Measurements from ENCODE around the gene SCAMP2. TPM values are rescaled to one million over a fixed set of nuclear protein-coding genes. Genes with fewer than 3 reads are reported as not detected.

SCAMP2 gene
- total and polyA plus RNA-seq, 10 of the 15 experiments (the other 5 are each of a cell fraction or from before 2014, with no cell fraction given) = 10.9 to 158 (median 99.6) TPM

DNA sequence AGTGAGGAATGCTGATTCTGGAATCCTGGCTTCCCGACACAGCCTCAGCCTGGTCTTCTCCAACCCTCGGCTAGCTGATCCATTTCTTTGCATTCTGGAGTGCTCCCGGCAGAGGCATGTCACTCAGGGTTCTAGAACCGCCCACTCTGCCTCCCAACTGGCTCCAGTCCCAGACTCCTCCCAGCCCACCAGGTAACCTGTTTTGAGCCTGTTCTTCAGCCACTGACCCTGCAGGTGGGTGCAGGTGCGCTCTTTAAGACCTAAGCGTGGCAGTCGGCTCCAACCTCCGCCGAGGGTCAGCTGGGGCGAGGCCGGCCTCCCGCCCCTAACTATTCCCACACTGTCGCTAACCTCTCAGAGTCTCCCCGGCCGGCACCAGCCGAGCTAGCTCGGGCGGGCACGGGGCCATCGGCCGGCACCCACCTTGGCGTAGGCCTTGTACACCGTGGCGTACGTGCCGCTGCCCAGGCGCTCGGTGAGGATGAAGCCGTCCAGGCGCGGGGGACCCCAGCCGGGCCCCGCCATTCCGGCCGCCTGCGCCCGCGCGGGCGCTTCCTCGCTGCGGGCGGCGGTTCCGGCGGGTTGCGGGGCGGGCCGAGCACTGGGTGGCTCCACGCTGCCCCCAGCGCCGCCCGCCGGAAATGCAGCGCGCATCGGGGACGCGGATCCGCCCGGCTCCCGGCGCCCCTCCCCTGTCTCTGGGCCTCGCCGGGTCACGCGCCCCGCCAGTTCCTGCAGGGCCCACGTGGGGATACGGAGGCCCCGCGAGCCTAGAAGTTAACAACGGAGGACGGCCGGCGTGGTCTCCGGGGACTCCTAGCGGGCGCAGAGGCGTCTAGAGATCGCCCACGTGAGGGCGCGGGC, 30.4 kb downstream of the SCAMP2 start, which contains the start of gene ULK3 (continued):
- TF ChIP-seq, protein P1, sequence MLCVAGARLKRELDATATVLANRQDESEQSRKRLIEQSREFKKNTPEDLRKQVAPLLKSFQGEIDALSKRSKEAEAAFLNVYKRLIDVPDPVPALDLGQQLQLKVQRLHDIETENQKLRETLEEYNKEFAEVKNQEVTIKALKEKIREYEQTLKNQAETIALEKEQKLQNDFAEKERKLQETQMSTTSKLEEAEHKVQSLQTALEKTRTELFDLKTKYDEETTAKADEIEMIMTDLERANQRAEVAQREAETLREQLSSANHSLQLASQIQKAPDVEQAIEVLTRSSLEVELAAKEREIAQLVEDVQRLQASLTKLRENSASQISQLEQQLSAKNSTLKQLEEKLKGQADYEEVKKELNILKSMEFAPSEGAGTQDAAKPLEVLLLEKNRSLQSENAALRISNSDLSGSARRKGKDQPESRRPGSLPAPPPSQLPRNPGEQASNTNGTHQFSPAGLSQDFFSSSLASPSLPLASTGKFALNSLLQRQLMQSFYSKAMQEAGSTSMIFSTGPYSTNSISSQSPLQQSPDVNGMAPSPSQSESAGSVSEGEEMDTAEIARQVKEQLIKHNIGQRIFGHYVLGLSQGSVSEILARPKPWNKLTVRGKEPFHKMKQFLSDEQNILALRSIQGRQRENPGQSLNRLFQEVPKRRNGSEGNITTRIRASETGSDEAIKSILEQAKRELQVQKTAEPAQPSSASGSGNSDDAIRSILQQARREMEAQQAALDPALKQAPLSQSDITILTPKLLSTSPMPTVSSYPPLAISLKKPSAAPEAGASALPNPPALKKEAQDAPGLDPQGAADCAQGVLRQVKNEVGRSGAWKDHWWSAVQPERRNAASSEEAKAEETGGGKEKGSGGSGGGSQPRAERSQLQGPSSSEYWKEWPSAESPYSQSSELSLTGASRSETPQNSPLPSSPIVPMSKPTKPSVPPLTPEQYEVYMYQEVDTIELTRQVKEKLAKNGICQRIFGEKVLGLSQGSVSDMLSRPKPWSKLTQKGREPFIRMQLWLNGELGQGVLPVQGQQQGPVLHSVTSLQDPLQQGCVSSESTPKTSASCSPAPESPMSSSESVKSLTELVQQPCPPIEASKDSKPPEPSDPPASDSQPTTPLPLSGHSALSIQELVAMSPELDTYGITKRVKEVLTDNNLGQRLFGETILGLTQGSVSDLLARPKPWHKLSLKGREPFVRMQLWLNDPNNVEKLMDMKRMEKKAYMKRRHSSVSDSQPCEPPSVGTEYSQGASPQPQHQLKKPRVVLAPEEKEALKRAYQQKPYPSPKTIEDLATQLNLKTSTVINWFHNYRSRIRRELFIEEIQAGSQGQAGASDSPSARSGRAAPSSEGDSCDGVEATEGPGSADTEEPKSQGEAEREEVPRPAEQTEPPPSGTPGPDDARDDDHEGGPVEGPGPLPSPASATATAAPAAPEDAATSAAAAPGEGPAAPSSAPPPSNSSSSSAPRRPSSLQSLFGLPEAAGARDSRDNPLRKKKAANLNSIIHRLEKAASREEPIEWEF (IDR thresholded peaks at IDR 0.05; ENCODE audit: insufficient replicate concordance, low read depth, low read length) = no peak
- TF ChIP-seq RB1 (IDR thresholded peaks at IDR 0.05; ENCODE audit: borderline replicate concordance) (peak; percentile 89), POLR2AphosphoS5 (IDR thresholded peaks at IDR 0.05; ENCODE audit: low read length) (no peak; the same call in 1 of the 2 replicates), RBBP5 (conservative IDR thresholded peaks at IDR 0.05) (no peak), SMC3 (IDR thresholded peaks at IDR 0.05; ENCODE audit: borderline replicate concordance, low read length) (peak; percentile 28; the same call in 1 of the 2 replicates), EGR1 (IDR thresholded peaks at IDR 0.05; ENCODE audit: borderline replicate concordance in 1 of 2, low read depth in 2 of 2, low read length in 2 of 2) (peak in 1 of 2 experiments; percentile 95; a peak in 2 of 3 replicates), HDAC6 (IDR thresholded peaks at IDR 0.05; ENCODE audit: unreplicated experiment) (no peak), CBX5 (IDR thresholded peaks at IDR 0.05; ENCODE audit: low read depth) (no peak), RAD21 (IDR thresholded peaks at IDR 0.05; ENCODE audit: insufficient read depth, low read depth, low read length) (peak; percentile 26), SIN3A (IDR thresholded peaks at IDR 0.05; ENCODE audit: low read depth, low read length) (peak; percentile 88), FOS (IDR thresholded peaks at IDR 0.05; ENCODE audit: borderline replicate concordance, extremely low read depth, insufficient read length) (no peak), JUND (IDR thresholded peaks at IDR 0.05; ENCODE audit: low read depth, low read length) (no peak), RAD51 (IDR thresholded peaks at IDR 0.05) (peak; percentile 91), TAF1 (IDR thresholded peaks at IDR 0.05; ENCODE audit: borderline replicate concordance, low read depth, low read length) (no peak; the same call in 1 of the 2 replicates), NFIC (IDR thresholded peaks at IDR 0.05; ENCODE audit: low read depth, low read length) (no peak), ZNF207 (IDR thresholded peaks at IDR 0.05; ENCODE audit: borderline replicate concordance) (0 out of 2 replicates have a peak, but pooled peaks have one; percentile 53), TCF3 (IDR thresholded peaks at IDR 0.05; ENCODE audit: borderline replicate concordance, insufficient read depth, low read depth, low read length) (no peak)
- TF ChIP-seq, protein P2, sequence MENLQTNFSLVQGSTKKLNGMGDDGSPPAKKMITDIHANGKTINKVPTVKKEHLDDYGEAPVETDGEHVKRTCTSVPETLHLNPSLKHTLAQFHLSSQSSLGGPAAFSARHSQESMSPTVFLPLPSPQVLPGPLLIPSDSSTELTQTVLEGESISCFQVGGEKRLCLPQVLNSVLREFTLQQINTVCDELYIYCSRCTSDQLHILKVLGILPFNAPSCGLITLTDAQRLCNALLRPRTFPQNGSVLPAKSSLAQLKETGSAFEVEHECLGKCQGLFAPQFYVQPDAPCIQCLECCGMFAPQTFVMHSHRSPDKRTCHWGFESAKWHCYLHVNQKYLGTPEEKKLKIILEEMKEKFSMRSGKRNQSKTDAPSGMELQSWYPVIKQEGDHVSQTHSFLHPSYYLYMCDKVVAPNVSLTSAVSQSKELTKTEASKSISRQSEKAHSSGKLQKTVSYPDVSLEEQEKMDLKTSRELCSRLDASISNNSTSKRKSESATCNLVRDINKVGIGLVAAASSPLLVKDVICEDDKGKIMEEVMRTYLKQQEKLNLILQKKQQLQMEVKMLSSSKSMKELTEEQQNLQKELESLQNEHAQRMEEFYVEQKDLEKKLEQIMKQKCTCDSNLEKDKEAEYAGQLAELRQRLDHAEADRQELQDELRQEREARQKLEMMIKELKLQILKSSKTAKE (IDR thresholded peaks at IDR 0.05; ENCODE audit: low read depth, poor library complexity, severe bottlenecking) = no peak
- TF ChIP-seq, protein P3, sequence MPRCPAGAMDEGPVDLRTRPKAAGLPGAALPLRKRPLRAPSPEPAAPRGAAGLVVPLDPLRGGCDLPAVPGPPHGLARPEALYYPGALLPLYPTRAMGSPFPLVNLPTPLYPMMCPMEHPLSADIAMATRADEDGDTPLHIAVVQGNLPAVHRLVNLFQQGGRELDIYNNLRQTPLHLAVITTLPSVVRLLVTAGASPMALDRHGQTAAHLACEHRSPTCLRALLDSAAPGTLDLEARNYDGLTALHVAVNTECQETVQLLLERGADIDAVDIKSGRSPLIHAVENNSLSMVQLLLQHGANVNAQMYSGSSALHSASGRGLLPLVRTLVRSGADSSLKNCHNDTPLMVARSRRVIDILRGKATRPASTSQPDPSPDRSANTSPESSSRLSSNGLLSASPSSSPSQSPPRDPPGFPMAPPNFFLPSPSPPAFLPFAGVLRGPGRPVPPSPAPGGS (IDR thresholded peaks at IDR 0.05; ENCODE audit: borderline replicate concordance, insufficient read depth, low read depth, low read length, poor library complexity, severe bottlenecking) = peak; percentile 90
